Measurements from ENCODE around the gene PLCL2.
"Not testable (repeated sequence)": the region's sequence is repeated elsewhere in the genome, so short reads cannot be mapped to it uniquely, and the experiment has no call there.

PLCL2 gene

DNA sequence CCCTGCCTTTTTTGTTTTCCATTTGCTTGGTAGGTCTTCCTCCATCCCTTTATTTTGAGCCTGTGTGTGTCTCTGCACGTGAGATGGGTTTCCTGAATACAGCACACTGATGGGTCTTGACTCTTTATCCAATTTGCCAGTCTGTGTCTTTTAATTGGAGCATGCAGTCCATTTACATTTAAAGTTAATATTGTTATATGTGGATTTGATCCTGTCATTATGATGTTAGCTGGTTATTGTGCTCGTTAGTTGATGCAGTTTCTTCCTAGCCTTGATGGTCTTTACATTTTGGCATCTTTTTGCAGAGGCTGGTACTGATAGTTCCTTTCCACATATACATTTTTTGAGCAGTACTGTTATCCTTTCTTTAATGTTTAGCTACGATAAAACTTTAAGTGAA, 73.1 kb downstream of the PLCL2 start:
- not testable (repeated sequence) for H2AK5ac ChIP-seq (ENCODE audit: low read length); H3K18ac ChIP-seq (ENCODE audit: low read length)
- WGBS (ENCODE audit: extremely low coverage, insufficient coverage, insufficient read length) = no CpG with 5 or more reads among the region's 3 CpGs

DNA sequence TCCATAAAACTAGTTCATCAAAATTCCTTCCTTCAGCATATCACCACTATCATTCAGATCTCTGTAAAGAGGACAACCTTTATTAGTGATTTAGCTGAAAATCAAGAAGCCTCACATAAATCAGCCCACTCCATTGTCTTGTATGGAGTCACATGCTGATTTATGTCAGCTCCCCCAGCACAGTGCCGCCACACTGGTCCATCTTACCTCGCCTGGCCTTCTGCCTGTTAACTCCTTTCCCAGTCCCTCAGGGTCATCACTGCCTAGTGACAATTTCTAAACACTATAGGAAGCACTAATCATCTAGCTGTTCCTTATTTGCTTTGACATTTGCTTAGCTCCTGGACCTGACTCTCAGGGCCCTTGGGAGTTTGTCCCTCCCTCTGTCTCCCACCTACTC, 75.4 kb downstream of the PLCL2 start:
- Histone ChIP-seq H2BK5ac (ENCODE audit: low read depth, low read length, poor library complexity) (no peak overlapping the region), H4K12ac (ENCODE audit: low read depth, low read length) (no peak overlapping the region), H3K4me3 (ENCODE audit: low read depth, low read length) (no peak overlapping the region), H3K4me1 (ENCODE audit: control insufficient read depth in 1 of 2, insufficient read depth in 2 of 2, low read length in 2 of 2) (no peaks in the 10 kb centered on the region), H4K8ac (ENCODE audit: low read depth, low read length) (no peak overlapping the region), H2AK5ac (ENCODE audit: low read length) (no peak overlapping the region), H3K23ac (ENCODE audit: low read length) (peak overlapping the region; percentile 85), H3K27me3 (ENCODE audit: insufficient read depth, low read length) (no peaks in the 10 kb centered on the region), H3K9ac (ENCODE audit: low read length) (no peak overlapping the region), H3K27ac (ENCODE audit: low read depth, low read length) (no peak overlapping the region), H3K18ac (ENCODE audit: low read length) (no peak overlapping the region), H2BK120ac (ENCODE audit: insufficient read depth, low read length, poor library complexity) (no peak overlapping the region), H3K9me3 (ENCODE audit: insufficient read depth, low read depth, low read length) (no peaks in the 10 kb centered on the region), H3K4ac (ENCODE audit: low read depth, low read length) (no peak overlapping the region), H3K79me2 (ENCODE audit: control insufficient read depth, insufficient read depth, low read length, poor library complexity) (no peaks in the 10 kb centered on the region), H2BK12ac (ENCODE audit: low read length) (no peak overlapping the region), H3K79me1 (ENCODE audit: low read length) (no peaks in the 10 kb centered on the region), H2AFZ (ENCODE audit: insufficient read depth, low read length, poor library complexity) (no peak overlapping the region), H3K36me3 (ENCODE audit: control insufficient read depth in 1 of 2, insufficient read depth in 2 of 2, low read length in 2 of 2) (no peaks in the 10 kb centered on the region), H3K14ac (ENCODE audit: low read length) (no peak overlapping the region), H3K4me2 (ENCODE audit: low read length) (no peak overlapping the region), H4K91ac (ENCODE audit: low read depth, low read length) (no peak overlapping the region)
- DNase-seq = no peak
- WGBS (ENCODE audit: extremely low coverage, insufficient coverage, insufficient read length) = no CpG with 5 or more reads among the region's 2 CpGs

More for the DNA sequence above, 73.1 kb downstream of the PLCL2 start:
- not testable (repeated sequence) for H3K36me3 ChIP-seq (ENCODE audit: control insufficient read depth in 1 of 2, insufficient read depth in 2 of 2, low read length in 2 of 2); H2AFZ ChIP-seq (ENCODE audit: insufficient read depth, low read length, poor library complexity); H3K23ac ChIP-seq (ENCODE audit: low read length); H4K12ac ChIP-seq (ENCODE audit: low read depth, low read length); H3K79me2 ChIP-seq (ENCODE audit: control insufficient read depth, insufficient read depth, low read length, poor library complexity); H3K4me3 ChIP-seq (ENCODE audit: low read depth, low read length); H3K4ac ChIP-seq (ENCODE audit: low read depth, low read length); H3K27me3 ChIP-seq (ENCODE audit: insufficient read depth, low read length); H3K79me1 ChIP-seq (ENCODE audit: low read length); H3K4me1 ChIP-seq (ENCODE audit: control insufficient read depth in 1 of 2, insufficient read depth in 2 of 2, low read length in 2 of 2); H2BK5ac ChIP-seq (ENCODE audit: low read depth, low read length, poor library complexity); H4K91ac ChIP-seq (ENCODE audit: low read depth, low read length); H3K9me3 ChIP-seq (ENCODE audit: insufficient read depth, low read depth, low read length); H2BK120ac ChIP-seq (ENCODE audit: insufficient read depth, low read length, poor library complexity); H3K4me2 ChIP-seq (ENCODE audit: low read length); DNase-seq; H3K9ac ChIP-seq (ENCODE audit: low read length); H2BK12ac ChIP-seq (ENCODE audit: low read length); H3K27ac ChIP-seq (ENCODE audit: low read depth, low read length); H4K8ac ChIP-seq (ENCODE audit: low read depth, low read length); H3K14ac ChIP-seq (ENCODE audit: low read length)

DNA sequence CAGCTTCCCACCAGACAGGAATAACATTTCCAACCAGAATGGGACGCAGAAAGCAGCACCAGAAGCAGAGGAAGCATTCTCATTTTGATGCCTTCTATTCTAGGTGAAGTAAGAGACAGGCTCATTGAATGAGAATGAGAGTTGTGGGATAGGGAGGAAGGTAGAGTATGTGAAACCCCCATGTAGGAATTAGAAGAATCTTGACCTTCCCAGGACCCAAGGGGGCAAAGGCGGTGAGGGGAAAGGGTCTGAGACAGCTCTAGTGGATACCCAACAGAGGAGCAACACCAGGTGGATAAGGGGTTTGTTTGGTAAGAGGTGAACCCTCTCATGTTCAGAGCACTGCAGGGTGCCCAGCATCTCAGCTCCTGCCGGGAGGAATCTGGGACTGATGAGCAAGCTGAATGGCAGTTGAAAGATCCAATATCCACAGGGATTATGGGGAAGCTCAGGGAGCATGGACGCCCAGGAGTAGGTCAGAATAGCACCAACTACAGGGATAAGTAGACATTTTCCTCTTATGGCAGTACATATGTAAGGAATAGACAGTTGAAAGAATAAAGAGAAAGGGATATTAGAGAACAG, 77.0 kb downstream of the PLCL2 start:
- H2AK5ac ChIP-seq (ENCODE audit: low read length) = no peak overlapping the region
- WGBS (ENCODE audit: extremely low coverage, insufficient coverage, insufficient read length) = no CpG with 5 or more reads among the region's 4 CpGs
- DNase-seq = peak; percentile 17 to 57

DNA sequence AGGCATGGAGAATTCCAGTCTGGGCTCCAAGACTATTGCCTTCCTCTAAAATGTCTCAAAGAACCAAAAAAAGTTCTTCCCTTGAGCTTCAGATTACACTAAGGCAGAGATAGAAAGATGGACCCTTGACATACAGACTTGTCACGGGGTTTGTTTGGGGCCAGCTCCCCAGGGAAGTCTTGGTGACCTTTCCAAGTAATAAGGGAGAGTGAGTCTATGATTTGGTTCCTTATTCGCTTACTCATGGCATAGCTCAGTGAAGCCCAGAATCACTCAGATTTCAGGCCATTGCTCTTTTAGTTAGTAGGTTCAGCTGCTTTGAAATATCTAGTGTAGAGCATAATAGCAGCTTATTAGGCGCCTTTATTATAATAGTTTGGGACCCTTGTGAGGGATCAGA, 90.3 kb downstream of the PLCL2 start:
- no CpG with 5 or more reads among the region's 3 CpGs for WGBS (ENCODE audit: extremely low coverage, insufficient coverage, insufficient read length)
- no peak for DNase-seq

More for the DNA sequence above, 77.0 kb downstream of the PLCL2 start:
- Histone ChIP-seq H3K14ac (ENCODE audit: low read length) (no peak overlapping the region), H4K8ac (ENCODE audit: low read depth, low read length) (no peak overlapping the region), H3K18ac (ENCODE audit: low read length) (no peak overlapping the region), H3K79me2 (ENCODE audit: control insufficient read depth, insufficient read depth, low read length, poor library complexity) (no peaks in the 10 kb centered on the region), H4K12ac (ENCODE audit: low read depth, low read length) (no peak overlapping the region), H3K27me3 (ENCODE audit: insufficient read depth, low read length) (no peaks in the 10 kb centered on the region), H2BK5ac (ENCODE audit: low read depth, low read length, poor library complexity) (no peak overlapping the region), H3K4me3 (ENCODE audit: low read depth, low read length) (no peak overlapping the region), H3K36me3 (ENCODE audit: control insufficient read depth in 1 of 2, insufficient read depth in 2 of 2, low read length in 2 of 2) (no peaks in the 10 kb centered on the region), H4K91ac (ENCODE audit: low read depth, low read length) (no peak overlapping the region), H3K27ac (ENCODE audit: low read depth, low read length) (no peak overlapping the region), H3K9ac (ENCODE audit: low read length) (no peak overlapping the region), H3K4me2 (ENCODE audit: low read length) (no peak overlapping the region), H2BK120ac (ENCODE audit: insufficient read depth, low read length, poor library complexity) (no peak overlapping the region), H2AFZ (ENCODE audit: insufficient read depth, low read length, poor library complexity) (no peak overlapping the region), H3K79me1 (ENCODE audit: low read length) (no peaks in the 10 kb centered on the region), H3K4me1 (ENCODE audit: control insufficient read depth in 1 of 2, insufficient read depth in 2 of 2, low read length in 2 of 2) (no peaks in the 10 kb centered on the region), H2BK12ac (ENCODE audit: low read length) (no peak overlapping the region), H3K9me3 (ENCODE audit: insufficient read depth, low read depth, low read length) (no peaks in the 10 kb centered on the region), H3K23ac (ENCODE audit: low read length) (no peak overlapping the region), H3K4ac (ENCODE audit: low read depth, low read length) (no peak overlapping the region)

More for the DNA sequence above, 90.3 kb downstream of the PLCL2 start:
- H2AFZ ChIP-seq (ENCODE audit: insufficient read depth, low read length, poor library complexity) = no peak overlapping the region
- no peak overlapping the region for H4K8ac ChIP-seq (ENCODE audit: low read depth, low read length)
- no peak overlapping the region for H4K12ac ChIP-seq (ENCODE audit: low read depth, low read length)
- H2BK5ac ChIP-seq (ENCODE audit: low read depth, low read length, poor library complexity) = no peak overlapping the region
- no peak overlapping the region for H3K27ac ChIP-seq (ENCODE audit: low read depth, low read length)
- no peaks in the 10 kb centered on the region for H3K36me3 ChIP-seq (ENCODE audit: control insufficient read depth in 1 of 2, insufficient read depth in 2 of 2, low read length in 2 of 2)
- no peaks in the 10 kb centered on the region for H3K4me1 ChIP-seq (ENCODE audit: control insufficient read depth in 1 of 2, insufficient read depth in 2 of 2, low read length in 2 of 2)
- no peak overlapping the region for H3K4me2 ChIP-seq (ENCODE audit: low read length)
- no peak overlapping the region for H3K4me3 ChIP-seq (ENCODE audit: low read depth, low read length)
- no peaks in the 10 kb centered on the region for H3K79me1 ChIP-seq (ENCODE audit: low read length)
- H2AK5ac ChIP-seq (ENCODE audit: low read length) = no peak overlapping the region
- no peak overlapping the region for H3K23ac ChIP-seq (ENCODE audit: low read length)
- no peak overlapping the region for H3K18ac ChIP-seq (ENCODE audit: low read length)
- H3K4ac ChIP-seq (ENCODE audit: low read depth, low read length) = no peak overlapping the region
- no peak overlapping the region for H3K9ac ChIP-seq (ENCODE audit: low read length)
- H4K91ac ChIP-seq (ENCODE audit: low read depth, low read length) = no peak overlapping the region
- no peaks in the 10 kb centered on the region for H3K9me3 ChIP-seq (ENCODE audit: insufficient read depth, low read depth, low read length)
- no peaks in the 10 kb centered on the region for H3K79me2 ChIP-seq (ENCODE audit: control insufficient read depth, insufficient read depth, low read length, poor library complexity)
- H3K14ac ChIP-seq (ENCODE audit: low read length) = no peak overlapping the region
- no peaks in the 10 kb centered on the region for H3K27me3 ChIP-seq (ENCODE audit: insufficient read depth, low read length)
- H2BK120ac ChIP-seq (ENCODE audit: insufficient read depth, low read length, poor library complexity) = no peak overlapping the region
- H2BK12ac ChIP-seq (ENCODE audit: low read length) = no peak overlapping the region
